Ovary (tissue), 9 donors: ENCODE data around the gene PLEKHG4B. TPM values are rescaled to one million over a fixed set of nuclear protein-coding genes. Genes with fewer than 3 reads are reported as not detected.

ENCODE experiments used
- DNase-seq, 5 donors: peaks; one replicate each; pipeline ENCODE4 v3.0.0-alpha.2; 2019 to 2020
- H3K27ac ChIP-seq, 2 donors: fragments of 200-600 bp; one replicate each; pipeline versions ENCODE4 v1.5.1 to v1.8.0; 2019 to 2022
- H3K27me3 ChIP-seq: fragments of 200-600 bp; one replicate; pipeline ENCODE4 v1.8.0; 2022
- H3K36me3 ChIP-seq: fragments of 200-600 bp; sonication (generic); one replicate; pipeline ENCODE4 v1.5.1; 2019
- H3K4me1 ChIP-seq: one replicate; pipeline ENCODE4 v1.8.1; 2013; ENCODE audit warnings: mild to moderate bottlenecking, moderate library complexity; ENCODE audit not compliant: insufficient read depth
- H3K4me3 ChIP-seq: fragments of 200-600 bp; sonication (generic); one replicate; pipeline ENCODE4 v1.5.1; 2017
- H3K9me3 ChIP-seq, 2 donors: fragments of 200-600 bp in 1 of 2; sonication (generic) in 1 of 2; one replicate each; pipeline versions ENCODE4 v1.5.1 to v1.8.1; 2013 to 2019; ENCODE audit warnings: mild to moderate bottlenecking in 1 of 2, moderate library complexity in 1 of 2
- CTCF ChIP-seq, 3 donors: fragments of 450-650 bp in 2 of 3; fragments of 200-600 bp in 1 of 3; IDR thresholded peaks; one replicate each; pipeline versions ENCODE4 v1.5.1 to v1.8.0; 2016 to 2022; ENCODE audit warnings: antibody characterized with exemption in 3 of 3, mild to moderate bottlenecking in 1 of 3
- EP300 ChIP-seq: sonication (generic); formaldehyde crosslinking; IDR thresholded peaks from one replicate; pipeline ENCODE4 v1.6.1; 2017; ENCODE audit warnings: antibody characterized with exemption
- POLR2A ChIP-seq: fragments of 450-650 bp; IDR thresholded peaks from one replicate; pipeline ENCODE4 v1.6.1; 2017; ENCODE audit warnings: antibody characterized with exemption, mild to moderate bottlenecking, moderate library complexity
- WGBS, 3 donors: extraction: QIAGEN DNeasy Blood & Tissue Kit in 1 of 3; methylation state at CpG; one replicate each; pipeline versions ENCODE4 v1.1.5 to v1.1.7; 2013 to 2017; 5-methylcytosine and 5-hydroxymethylcytosine counted together
- intact Hi-C, 4 donors: fragments of 100-400 bp; cut with DNase I; formaldehyde crosslinking; loops; one replicate each; pipeline versions ENCODE4 v1.11.0 to v1.15.1; 2022 to 2023
- polyA plus RNA-seq, 2 donors: library from polyadenylated mRNA; stranded (reverse); fragments of 200-250 nt in 1 of 2; fragments of 350-450 nt in 1 of 2; fragmentation: Illumina TruSeq in 1 of 2; extraction: RNeasy Lipid Tissue Mini Kit (QIAGEN cat#74804) in 1 of 2; gene quantifications; one replicate each; pipeline ENCODE4 v1.2.3, GENCODE V29; 2013 to 2014
- total RNA-seq, 7 donors: library from RNA; depleted of rRNA in 2 of 7; stranded (reverse); fragments of >200 nt in 2 of 7; fragmentation: NEBNext Ultra II Directional in 3 of 7; extraction: Animal tissue kit (Norgen Biotek cat#: 25700) in 3 of 7; gene quantifications; one replicate each; pipeline versions ENCODE4 v1.1.0 to v1.2.4, GENCODE V29; 2016 to 2023
- donor health status: DM: no; HTN: no; CAD: no; lungs with moderate emphysema.
- donor health status: DM: no; HTN: no; CAD: no.
- donor health status: Bipolar disorder and iron deficiency.
- donor health status: DM: yes; HTN: yes; CAD: no.
- donor health status: DM: no; HTN: no; CAD: no.
- donor health status: DM: yes; HTN: yes; CAD: no.

Gene PLEKHG4B
- total and polyA plus RNA-seq, 9 donors: 0.47 to 4.0 (median 1.8) TPM

GRCh38 chr5:106587-106986 is 14.6 kb downstream of the PLEKHG4B start:
- Histone ChIP-seq H3K27ac (no peak overlapping the region), H3K9me3 (no peaks in the 10 kb centered on the region), H3K4me3 (no peak overlapping the region), H3K27me3 (no peaks in the 10 kb centered on the region), H3K4me1 (no peaks in the 10 kb centered on the region), H3K36me3 (no peaks in the 10 kb centered on the region)
- no peak for DNase-seq
- TF ChIP-seq EP300 (no peak), POLR2A (no peak), CTCF (IDR thresholded peaks at IDR 0.05) (no peak)
- WGBS, 3 donors: 92 to 95% (median 93%) methylated on average over 13 of the region's 13 CpGs
- intact Hi-C loops: no loop called here

- intact Hi-C loops: no loop called here
- H3K27ac ChIP-seq: no peak overlapping the region
- no peak for DNase-seq
- H3K27me3 ChIP-seq: no peaks in the 10 kb centered on the region
- 96 to 98% (median 97%) methylated on average over 4 to 6 of the region's 6 CpGs for WGBS, 3 donors
- no peaks in the 10 kb centered on the region for H3K9me3 ChIP-seq
- no peak for TF ChIP-seq EP300
- no peak for TF ChIP-seq POLR2A
- TF ChIP-seq CTCF (IDR thresholded peaks at IDR 0.05): no peak
- H3K4me1 ChIP-seq: no peaks in the 10 kb centered on the region
- no peaks in the 10 kb centered on the region for H3K36me3 ChIP-seq
- no peak overlapping the region for H3K4me3 ChIP-seq
These were observed 15.6 kb downstream of the PLEKHG4B start for GRCh38 chr5:107526-107925.

GRCh38 chr5:109826-110225 is 17.9 kb downstream of the PLEKHG4B start:
- no peak for DNase-seq
- H3K4me1 ChIP-seq: no peaks in the 10 kb centered on the region
- WGBS, 3 donors: 91% methylated on average over 14 of the region's 14 CpGs
- no peaks in the 10 kb centered on the region for H3K9me3 ChIP-seq
- no peaks in the 10 kb centered on the region for H3K27me3 ChIP-seq
- TF ChIP-seq POLR2A (no peak), EP300 (no peak), CTCF (IDR thresholded peaks at IDR 0.05) (no peak)
- intact Hi-C loops: no loop called here
- no peak overlapping the region for H3K4me3 ChIP-seq
- no peak overlapping the region for H3K27ac ChIP-seq
- no peaks in the 10 kb centered on the region for H3K36me3 ChIP-seq

- H3K9me3 ChIP-seq: no peaks in the 10 kb centered on the region
- no peak for DNase-seq
- no peak overlapping the region for H3K27ac ChIP-seq
- 91 to 92% (median 91%) methylated on average over 26 of the region's 26 CpGs for WGBS, 3 donors
- TF ChIP-seq EP300 (no peak), POLR2A (no peak), CTCF (IDR thresholded peaks at IDR 0.05) (no peak)
- no peaks in the 10 kb centered on the region for H3K27me3 ChIP-seq
- no peaks in the 10 kb centered on the region for H3K36me3 ChIP-seq
- intact Hi-C loops: no loop called here
- H3K4me1 ChIP-seq: no peaks in the 10 kb centered on the region
- H3K4me3 ChIP-seq: no peak overlapping the region
These were observed 18.4 kb downstream of the PLEKHG4B start for GRCh38 chr5:110270-110888.
